ENCODE data around the gene CTSE. TPM values are rescaled to one million over a fixed set of nuclear protein-coding genes. Genes with fewer than 3 reads are reported as not detected.

The CTSE gene
- total and polyA plus RNA-seq, 9 of the 15 experiments (the other 6 are each of a cell fraction or from before 2014, with no cell fraction given), result 0.04 to 0.18 (median 0.09) TPM; not detected in 4

DNA sequence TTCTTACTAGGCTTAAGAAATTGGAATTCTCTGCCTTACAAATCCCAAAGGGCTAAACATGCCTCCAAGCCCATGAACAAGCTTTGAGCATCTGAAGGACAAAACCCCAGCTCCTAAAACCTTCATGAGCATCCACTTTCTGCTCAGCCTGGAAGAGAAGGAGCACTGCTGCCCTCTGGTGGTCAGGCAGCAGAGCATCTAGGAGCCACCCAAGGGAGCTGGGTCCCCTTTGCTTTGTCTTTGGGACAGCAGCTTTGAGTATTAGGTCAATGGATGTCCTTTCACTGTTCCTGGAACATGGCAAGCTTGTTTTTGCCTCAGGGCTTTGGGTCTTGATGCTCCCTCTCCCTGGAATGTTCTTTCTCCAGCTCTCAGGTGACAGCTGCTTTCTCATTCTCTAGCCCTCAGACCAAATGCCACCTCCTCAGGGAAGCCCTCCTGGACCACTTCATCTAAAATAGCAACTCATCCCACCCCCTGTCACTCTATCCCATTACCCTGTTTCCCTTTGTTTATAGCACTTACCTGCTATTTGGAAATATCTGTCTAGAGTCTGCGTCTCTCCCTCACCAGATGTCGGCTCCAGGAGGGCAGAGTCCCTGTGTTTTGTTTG, 46.2 kb downstream of the CTSE start (continued):
- TF ChIP-seq HMGN3 (IDR thresholded peaks at IDR 0.05; ENCODE audit: borderline replicate concordance, extremely low read depth, insufficient read length, low read depth, low read length) (no peak), ZKSCAN3 (CRISPR knock-in tag; IDR thresholded peaks at IDR 0.05) (no peak), ERF (CRISPR knock-in tag; IDR thresholded peaks at IDR 0.05) (0 out of 2 replicates have a peak, but pooled peaks have one; percentile 21), ZFP36 (IDR thresholded peaks at IDR 0.05; ENCODE audit: low read depth, low read length, partially characterized antibody) (peak; percentile 99), EP400 (IDR thresholded peaks at IDR 0.05) (no peak), EGR1 (conservative IDR thresholded peaks at IDR 0.05) (no peak), CHD1 (IDR thresholded peaks at IDR 0.05; ENCODE audit: low read length) (no peak), KLF16 (IDR thresholded peaks at IDR 0.05) (peak; percentile 57; the same call in 1 of the 2 replicates), NUFIP1 (IDR thresholded peaks at IDR 0.05; ENCODE audit: partially characterized antibody) (no peak), ZNF232 (CRISPR knock-in tag; IDR thresholded peaks at IDR 0.05) (no peak), SIRT6 (IDR thresholded peaks at IDR 0.05; ENCODE audit: low read depth, low read length) (no peak)
- TF ChIP-seq, protein P1, sequence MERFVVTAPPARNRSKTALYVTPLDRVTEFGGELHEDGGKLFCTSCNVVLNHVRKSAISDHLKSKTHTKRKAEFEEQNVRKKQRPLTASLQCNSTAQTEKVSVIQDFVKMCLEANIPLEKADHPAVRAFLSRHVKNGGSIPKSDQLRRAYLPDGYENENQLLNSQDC (CRISPR knock-in tag; IDR thresholded peaks at IDR 0.05), result no peak
- TF ChIP-seq, protein P2, sequence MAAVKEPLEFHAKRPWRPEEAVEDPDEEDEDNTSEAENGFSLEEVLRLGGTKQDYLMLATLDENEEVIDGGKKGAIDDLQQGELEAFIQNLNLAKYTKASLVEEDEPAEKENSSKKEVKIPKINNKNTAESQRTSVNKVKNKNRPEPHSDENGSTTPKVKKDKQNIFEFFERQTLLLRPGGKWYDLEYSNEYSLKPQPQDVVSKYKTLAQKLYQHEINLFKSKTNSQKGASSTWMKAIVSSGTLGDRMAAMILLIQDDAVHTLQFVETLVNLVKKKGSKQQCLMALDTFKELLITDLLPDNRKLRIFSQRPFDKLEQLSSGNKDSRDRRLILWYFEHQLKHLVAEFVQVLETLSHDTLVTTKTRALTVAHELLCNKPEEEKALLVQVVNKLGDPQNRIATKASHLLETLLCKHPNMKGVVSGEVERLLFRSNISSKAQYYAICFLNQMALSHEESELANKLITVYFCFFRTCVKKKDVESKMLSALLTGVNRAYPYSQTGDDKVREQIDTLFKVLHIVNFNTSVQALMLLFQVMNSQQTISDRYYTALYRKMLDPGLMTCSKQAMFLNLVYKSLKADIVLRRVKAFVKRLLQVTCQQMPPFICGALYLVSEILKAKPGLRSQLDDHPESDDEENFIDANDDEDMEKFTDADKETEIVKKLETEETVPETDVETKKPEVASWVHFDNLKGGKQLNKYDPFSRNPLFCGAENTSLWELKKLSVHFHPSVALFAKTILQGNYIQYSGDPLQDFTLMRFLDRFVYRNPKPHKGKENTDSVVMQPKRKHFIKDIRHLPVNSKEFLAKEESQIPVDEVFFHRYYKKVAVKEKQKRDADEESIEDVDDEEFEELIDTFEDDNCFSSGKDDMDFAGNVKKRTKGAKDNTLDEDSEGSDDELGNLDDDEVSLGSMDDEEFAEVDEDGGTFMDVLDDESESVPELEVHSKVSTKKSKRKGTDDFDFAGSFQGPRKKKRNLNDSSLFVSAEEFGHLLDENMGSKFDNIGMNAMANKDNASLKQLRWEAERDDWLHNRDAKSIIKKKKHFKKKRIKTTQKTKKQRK (IDR thresholded peaks at IDR 0.05; ENCODE audit: borderline replicate concordance, low read depth, low read length), result no peak
